OCI-LY3 (cell line): ENCODE measurements around the gene PSEN1.

Experiments
- CTCF ChIP-seq: fragments of 200-600, 300-600 bp; sonication (generic); IDR thresholded peaks from 2 replicates; pipeline ENCODE4 v1.5.1; 2014; ENCODE audit warnings: antibody characterized with exemption, low read length, low read depth
- EZH2phosphoT487 ChIP-seq: fragments of 200-600 bp; shearing (Covaris generic); IDR thresholded peaks from 2 replicates; pipeline ENCODE4 v1.6.1; 2018; ENCODE audit warnings: antibody characterized with exemption, mixed run types, low read depth

- TF ChIP-seq CTCF (no peak), EZH2phosphoT487 (no peak)
Observed at GRCh38 chr14:73248108-73248868, 112.0 kb downstream of the PSEN1 start.
